Esophagus squamous epithelium (tissue), 4 donors: ENCODE measurements around the gene EFNA4.

Experiments used
- POLR2A ChIP-seq, 4 donors: fragments of 450-650 bp; IDR thresholded peaks; one replicate each; pipeline ENCODE4 v1.6.1; 2017; ENCODE audit warnings: antibody characterized with exemption in 4 of 4, mild to moderate bottlenecking in 4 of 4, moderate library complexity in 3 of 4
- TF ChIP-seq, protein P1 (sequence below), 6 experiments: fragments of 450-650 bp in 4 of 6; fragments of 200-600 bp in 2 of 6; sonication (generic) in 2 of 6; IDR thresholded peaks; one replicate each; pipeline ENCODE4 v1.5.1; 2016 to 2019; ENCODE audit warnings: antibody characterized with exemption in 6 of 6, mild to moderate bottlenecking in 4 of 6, moderate library complexity in 4 of 6

- TF ChIP-seq POLR2A (IDR thresholded peaks at IDR 0.05): no peak
- TF ChIP-seq, protein P1, sequence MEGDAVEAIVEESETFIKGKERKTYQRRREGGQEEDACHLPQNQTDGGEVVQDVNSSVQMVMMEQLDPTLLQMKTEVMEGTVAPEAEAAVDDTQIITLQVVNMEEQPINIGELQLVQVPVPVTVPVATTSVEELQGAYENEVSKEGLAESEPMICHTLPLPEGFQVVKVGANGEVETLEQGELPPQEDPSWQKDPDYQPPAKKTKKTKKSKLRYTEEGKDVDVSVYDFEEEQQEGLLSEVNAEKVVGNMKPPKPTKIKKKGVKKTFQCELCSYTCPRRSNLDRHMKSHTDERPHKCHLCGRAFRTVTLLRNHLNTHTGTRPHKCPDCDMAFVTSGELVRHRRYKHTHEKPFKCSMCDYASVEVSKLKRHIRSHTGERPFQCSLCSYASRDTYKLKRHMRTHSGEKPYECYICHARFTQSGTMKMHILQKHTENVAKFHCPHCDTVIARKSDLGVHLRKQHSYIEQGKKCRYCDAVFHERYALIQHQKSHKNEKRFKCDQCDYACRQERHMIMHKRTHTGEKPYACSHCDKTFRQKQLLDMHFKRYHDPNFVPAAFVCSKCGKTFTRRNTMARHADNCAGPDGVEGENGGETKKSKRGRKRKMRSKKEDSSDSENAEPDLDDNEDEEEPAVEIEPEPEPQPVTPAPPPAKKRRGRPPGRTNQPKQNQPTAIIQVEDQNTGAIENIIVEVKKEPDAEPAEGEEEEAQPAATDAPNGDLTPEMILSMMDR (IDR thresholded peaks at IDR 0.05): no peak
Observed at GRCh38 chr1:155024315-155024714, 39.2 kb upstream of the EFNA4 start.
